WTC11 (cell line): ENCODE measurements around the gene INTS6L. TPM values are rescaled to one million over a fixed set of nuclear protein-coding genes. Genes with fewer than 3 reads are reported as not detected.

ENCODE experiments used
- ATAC-seq: fragments of 200-7000 bp; cut with Tn5 transposase; 2 replicates; pipeline ENCODE4 v1.10.0; 2021; ENCODE audit warnings: mild to moderate bottlenecking, moderate library complexity
- CTCF ChIA-PET: fragments of 300-600 bp; sonication (Branson Sonifier 250); formaldehyde crosslinking; loops from one replicate; lab custom pipeline; 2021; ENCODE audit warnings: antibody characterized with exemption; lab: Charles Lee
- POLR2A ChIA-PET: fragments of 350-600 bp; sonication (Branson Sonifier 250); formaldehyde crosslinking; loops from one replicate; lab custom pipeline; 2021; ENCODE audit warnings: antibody characterized with exemption; lab: Charles Lee
- DNase-seq: peaks from one replicate; pipeline ENCODE4 v3.0.0; 2021; ENCODE audit warnings: low spot score
- H3K27ac Mint-ChIP-seq: 2 replicates; pipeline ENCODE4 v1.8.0; 2021; ENCODE audit warnings: mixed read lengths
- H3K27me3 Mint-ChIP-seq: 2 replicates; pipeline ENCODE4 v1.8.0; 2021; ENCODE audit warnings: low read depth, mild to moderate bottlenecking, moderate library complexity, mixed read lengths
- H3K36me3 Mint-ChIP-seq: 2 replicates; pipeline ENCODE4 v1.8.0; 2021; ENCODE audit warnings: mixed read lengths
- H3K4me1 Mint-ChIP-seq: 2 replicates; pipeline ENCODE4 v1.8.0; 2022; ENCODE audit warnings: mixed read lengths
- H3K4me3 Mint-ChIP-seq: 2 replicates; pipeline ENCODE4 v1.8.0; 2021; ENCODE audit warnings: mild to moderate bottlenecking, moderate library complexity, mixed read lengths
- H3K9me3 Mint-ChIP-seq: 2 replicates; pipeline ENCODE4 v1.8.0; 2021; ENCODE audit warnings: mixed read lengths
- ATF1 ChIP-seq: sonication (generic); formaldehyde crosslinking; IDR thresholded peaks from 2 replicates; pipeline ENCODE4 v1.8.1; 2023; ENCODE audit warnings: mild to moderate bottlenecking, moderate library complexity, missing genetic modification reagents
- ATF2 ChIP-seq: sonication (generic); formaldehyde crosslinking; IDR thresholded peaks from 2 replicates; pipeline ENCODE4 v1.8.1; 2022; ENCODE audit warnings: low read depth, missing genetic modification reagents, borderline replicate concordance
- FOXJ3 ChIP-seq: sonication (generic); formaldehyde crosslinking; IDR thresholded peaks from 2 replicates; pipeline ENCODE4 v1.9.0; 2021; ENCODE audit warnings: missing genetic modification reagents, mild to moderate bottlenecking, borderline replicate concordance
- GRHL2 ChIP-seq: fragments of 250-450 bp; sonication (Bioruptor Pico); IDR thresholded peaks from 2 replicates; pipeline ENCODE4 v1.8.0; 2022; ENCODE audit warnings: mild to moderate bottlenecking, moderate library complexity; ENCODE audit not compliant: insufficient replicate concordance, severe bottlenecking
- GTF2I ChIP-seq: fragments of 250-450 bp; sonication (Bioruptor Pico); conservative IDR thresholded peaks from 2 replicates; pipeline ENCODE4 v1.4.0; 2021; ENCODE audit warnings: mild to moderate bottlenecking
- HMGXB4 ChIP-seq: sonication (generic); formaldehyde crosslinking; IDR thresholded peaks from 2 replicates; pipeline ENCODE4 v1.8.1; 2023; ENCODE audit warnings: mild to moderate bottlenecking, moderate library complexity, missing genetic modification reagents
- NFE2L1 ChIP-seq: sonication (generic); formaldehyde crosslinking; IDR thresholded peaks from 2 replicates; pipeline ENCODE4 v1.8.1; 2023; ENCODE audit warnings: missing genetic modification reagents
- OVOL2 ChIP-seq: fragments of 250-450 bp; sonication (Bioruptor Pico); IDR thresholded peaks from 2 replicates; pipeline ENCODE4 v1.9.0; 2021; ENCODE audit warnings: mild to moderate bottlenecking, borderline replicate concordance
- SP1 ChIP-seq: sonication (generic); formaldehyde crosslinking; conservative IDR thresholded peaks from 2 replicates; pipeline ENCODE4 v1.8.1; 2022; ENCODE audit warnings: missing genetic modification reagents
- USF2 ChIP-seq: sonication (generic); formaldehyde crosslinking; IDR thresholded peaks from 2 replicates; pipeline ENCODE4 v1.8.1; 2023; ENCODE audit warnings: mild to moderate bottlenecking, missing genetic modification reagents, moderate library complexity
- ZBTB21 ChIP-seq: sonication (generic); formaldehyde crosslinking; IDR thresholded peaks from 2 replicates; pipeline ENCODE4 v1.8.1; 2023; ENCODE audit warnings: mild to moderate bottlenecking, missing genetic modification reagents, borderline replicate concordance
- ZBTB43 ChIP-seq: sonication (generic); formaldehyde crosslinking; IDR thresholded peaks from 2 replicates; pipeline ENCODE4 v1.8.1; 2023; ENCODE audit warnings: mild to moderate bottlenecking, missing genetic modification reagents
- total RNA-seq: library from RNA; stranded (reverse); gene quantifications from 3 replicates; pipeline ENCODE4 v1.2.3, GENCODE V29; 2021
- TF ChIP-seq, protein P1 (sequence below): fragments of 200-600 bp; IDR thresholded peaks from 2 replicates; pipeline ENCODE4 v1.8.0; 2022; ENCODE audit warnings: antibody characterized with exemption
- TF ChIP-seq, protein P2 (sequence below): fragments of 250-450 bp; sonication (Bioruptor Pico); IDR thresholded peaks from 2 replicates; pipeline ENCODE4 v1.9.0; 2021; ENCODE audit warnings: moderate library complexity, mild to moderate bottlenecking, inconsistent platforms, borderline replicate concordance

The INTS6L gene
- total RNA-seq, 1 experiment from 2014 or later = 5.4 TPM

GRCh38 chrX:135544338-135544948 lies 24.0 kb downstream of the INTS6L start:
- CTCF ChIA-PET = interaction anchor here (0.5 to 1.7 kb wide), 5 partner anchors 9 to 107 kb away, joined by 3 to 4 read pairs (median 3); no protein-coding TSS in a partner anchor
- H3K4me1 Mint-ChIP-seq = peaks cover 17% of the 10 kb centered on the region
- H3K27me3 Mint-ChIP-seq = no peaks in the 10 kb centered on the region
- POLR2A ChIA-PET = no interaction called here
- no peak for TF ChIP-seq ATF2 (CRISPR knock-in tag)
- TF ChIP-seq USF2 (CRISPR knock-in tag) = no peak
- no peak for TF ChIP-seq GTF2I (CRISPR knock-in tag)
- TF ChIP-seq OVOL2 (CRISPR knock-in tag) = no peak
- TF ChIP-seq, protein P1, sequence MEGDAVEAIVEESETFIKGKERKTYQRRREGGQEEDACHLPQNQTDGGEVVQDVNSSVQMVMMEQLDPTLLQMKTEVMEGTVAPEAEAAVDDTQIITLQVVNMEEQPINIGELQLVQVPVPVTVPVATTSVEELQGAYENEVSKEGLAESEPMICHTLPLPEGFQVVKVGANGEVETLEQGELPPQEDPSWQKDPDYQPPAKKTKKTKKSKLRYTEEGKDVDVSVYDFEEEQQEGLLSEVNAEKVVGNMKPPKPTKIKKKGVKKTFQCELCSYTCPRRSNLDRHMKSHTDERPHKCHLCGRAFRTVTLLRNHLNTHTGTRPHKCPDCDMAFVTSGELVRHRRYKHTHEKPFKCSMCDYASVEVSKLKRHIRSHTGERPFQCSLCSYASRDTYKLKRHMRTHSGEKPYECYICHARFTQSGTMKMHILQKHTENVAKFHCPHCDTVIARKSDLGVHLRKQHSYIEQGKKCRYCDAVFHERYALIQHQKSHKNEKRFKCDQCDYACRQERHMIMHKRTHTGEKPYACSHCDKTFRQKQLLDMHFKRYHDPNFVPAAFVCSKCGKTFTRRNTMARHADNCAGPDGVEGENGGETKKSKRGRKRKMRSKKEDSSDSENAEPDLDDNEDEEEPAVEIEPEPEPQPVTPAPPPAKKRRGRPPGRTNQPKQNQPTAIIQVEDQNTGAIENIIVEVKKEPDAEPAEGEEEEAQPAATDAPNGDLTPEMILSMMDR = no peak
- TF ChIP-seq ATF1 (CRISPR knock-in tag) = no peak
- TF ChIP-seq HMGXB4 (CRISPR knock-in tag) = no peak
- no peak for TF ChIP-seq GRHL2 (CRISPR knock-in tag)
- no peak for TF ChIP-seq FOXJ3
- TF ChIP-seq, protein P2, sequence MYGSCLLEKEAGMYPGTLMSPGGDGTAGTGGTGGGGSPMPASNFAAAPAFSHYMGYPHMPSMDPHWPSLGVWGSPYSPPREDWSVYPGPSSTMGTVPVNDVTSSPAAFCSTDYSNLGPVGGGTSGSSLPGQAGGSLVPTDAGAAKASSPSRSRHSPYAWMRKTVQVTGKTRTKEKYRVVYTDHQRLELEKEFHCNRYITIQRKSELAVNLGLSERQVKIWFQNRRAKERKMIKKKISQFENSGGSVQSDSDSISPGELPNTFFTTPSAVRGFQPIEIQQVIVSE (CRISPR knock-in tag) = no peak
- H3K27ac Mint-ChIP-seq = no peak overlapping the region; the same call in 1 of the 2 replicates
- no peak overlapping the region for H3K4me3 Mint-ChIP-seq
- no peak for ATAC-seq
- no peaks in the 10 kb centered on the region; the same call in 1 of the 2 replicates for H3K36me3 Mint-ChIP-seq
- DNase-seq = no peak
- H3K9me3 Mint-ChIP-seq = no peaks in the 10 kb centered on the region

- Mint-ChIP-seq H3K27me3 (no peaks in the 10 kb centered on the region), H3K9me3 (no peaks in the 10 kb centered on the region), H3K4me1 (peaks cover 17% of the 10 kb centered on the region), H3K27ac (no peak overlapping the region), H3K36me3 (no peaks in the 10 kb centered on the region; the same call in 1 of the 2 replicates), H3K4me3 (no peak overlapping the region)
- ChIA-PET CTCF (no interaction called here), POLR2A (no interaction called here)
- DNase-seq (no peak), ATAC-seq (no peak)
- TF ChIP-seq SP1 (CRISPR knock-in tag) (no peak), NFE2L1 (CRISPR knock-in tag) (no peak), ZBTB21 (CRISPR knock-in tag) (no peak), ZBTB43 (CRISPR knock-in tag) (no peak)
Observed at GRCh38 chrX:135547767-135548166, 27.3 kb downstream of the INTS6L start.
